OCI-LY1 (cell line): Measurements from ENCODE around the gene SH3RF3.

Source experiments
- H2AFZ ChIP-seq: fragments of 200-600 bp; sonication (generic), shearing (Covaris generic); 2 replicates; pipeline ENCODE4 v1.6.0; 2014; ENCODE audit warnings: antibody characterized with exemption, mild to moderate bottlenecking, low read length
- H3F3A ChIP-seq: fragments of 200-600 bp; sonication (generic), shearing (Covaris generic); 2 replicates; pipeline ENCODE4 v1.6.0; 2014; ENCODE audit warnings: mild to moderate bottlenecking, antibody characterized with exemption, low read length, moderate library complexity; ENCODE audit not compliant: insufficient read depth
- H3K27ac ChIP-seq: fragments of 200-600 bp; sonication (generic); 2 replicates; pipeline ENCODE4 v1.5.1; 2014; ENCODE audit warnings: low read length, mixed run types, mild to moderate bottlenecking, low read depth; ENCODE audit not compliant: poor library complexity, severe bottlenecking
- H3K27me3 ChIP-seq: fragments of 200-600 bp; sonication (generic); 2 replicates; pipeline ENCODE4 v1.6.0; 2014; ENCODE audit warnings: antibody characterized with exemption, mild to moderate bottlenecking, low read length, moderate library complexity; ENCODE audit not compliant: insufficient read depth
- H3K36me3 ChIP-seq: fragments of 200-600 bp; sonication (generic); 2 replicates; pipeline ENCODE4 v1.6.1; 2014; ENCODE audit warnings: mild to moderate bottlenecking, antibody characterized with exemption, low read length, moderate library complexity, mixed read lengths; ENCODE audit not compliant: insufficient read depth
- H3K4me1 ChIP-seq: fragments of 200-600 bp; sonication (generic); 2 replicates; pipeline ENCODE4 v1.5.1; 2014; ENCODE audit warnings: mild to moderate bottlenecking, low read length, moderate library complexity; ENCODE audit not compliant: insufficient read depth, severe bottlenecking
- H3K4me2 ChIP-seq: fragments of 200-600 bp; sonication (generic), shearing (Covaris generic); 2 replicates; pipeline ENCODE4 v1.6.1; 2014; ENCODE audit warnings: low read length
- H3K4me3 ChIP-seq: fragments of 200-600 bp; sonication (generic); 2 replicates; pipeline ENCODE4 v1.5.1; 2014; ENCODE audit warnings: low read length, low read depth, mild to moderate bottlenecking, mixed read lengths; ENCODE audit not compliant: poor library complexity, severe bottlenecking
- H3K79me2 ChIP-seq: fragments of 200-600 bp; shearing (Covaris generic); 2 replicates; pipeline ENCODE4 v1.6.1; 2016; ENCODE audit warnings: mixed run types, low read length, mixed read lengths; ENCODE audit not compliant: insufficient read depth
- H3K9ac ChIP-seq: fragments of 200-600 bp; sonication (generic), shearing (Covaris generic); 2 replicates; pipeline ENCODE4 v1.6.1; 2014; ENCODE audit warnings: mild to moderate bottlenecking, low read length, mixed read lengths
- H3K9me2 ChIP-seq: fragments of 200-600 bp; sonication (generic), shearing (Covaris generic); 2 replicates; pipeline ENCODE4 v1.6.1; 2014; ENCODE audit warnings: low read depth, mild to moderate bottlenecking, low read length, mixed read lengths
- H3K9me3 ChIP-seq: fragments of 200-600 bp; shearing (Covaris generic); 2 replicates; pipeline ENCODE4 v1.6.1; 2014; ENCODE audit warnings: low read length, mixed read lengths
- H4K20me1 ChIP-seq: fragments of 200-600 bp; sonication (generic), shearing (Covaris generic); 2 replicates; pipeline ENCODE4 v1.6.0; 2016; ENCODE audit warnings: mild to moderate bottlenecking, low read length; ENCODE audit not compliant: insufficient read depth
- CTCF ChIP-seq: fragments of 200-600 bp; sonication (generic), shearing (Covaris generic); IDR thresholded peaks from 2 replicates; pipeline ENCODE4 v1.5.1; 2017; ENCODE audit warnings: mild to moderate bottlenecking, antibody characterized with exemption, low read length, moderate library complexity, mixed read lengths
- EZH2 ChIP-seq: fragments of 200-600 bp; sonication (generic), shearing (Covaris generic); IDR thresholded peaks from 2 replicates; pipeline ENCODE4 v1.8.0; 2017; ENCODE audit warnings: borderline replicate concordance, mixed run types, mild to moderate bottlenecking, antibody characterized with exemption, low read length, moderate library complexity, mixed read lengths

Gene SH3RF3

GRCh38 chr2:109098251-109098920, 30.6 kb upstream of the SH3RF3 start:
- Histone ChIP-seq H3K27ac (no peak overlapping the region), H3K4me3 (no peak overlapping the region), H3K9me2 (no peaks in the 10 kb centered on the region), H3K79me2 (no peaks in the 10 kb centered on the region), H3K4me1 (no peaks in the 10 kb centered on the region), H2AFZ (no peak overlapping the region), H3K9me3 (no peaks in the 10 kb centered on the region), H3K27me3 (no peaks in the 10 kb centered on the region), H3F3A (no peaks in the 10 kb centered on the region), H3K4me2 (no peak overlapping the region), H3K36me3 (no peaks in the 10 kb centered on the region), H3K9ac (no peak overlapping the region), H4K20me1 (no peaks in the 10 kb centered on the region)
- TF ChIP-seq CTCF (no peak), EZH2 (no peak)

- no peaks in the 10 kb centered on the region for H3F3A ChIP-seq
- no peaks in the 10 kb centered on the region for H3K27me3 ChIP-seq
- H3K9me3 ChIP-seq = no peaks in the 10 kb centered on the region
- no peaks in the 10 kb centered on the region for H4K20me1 ChIP-seq
- no peak overlapping the region for H3K4me2 ChIP-seq
- no peaks in the 10 kb centered on the region for H3K36me3 ChIP-seq
- H3K9ac ChIP-seq = no peak overlapping the region
- H3K4me3 ChIP-seq = no peak overlapping the region
- no peaks in the 10 kb centered on the region for H3K79me2 ChIP-seq
- TF ChIP-seq CTCF = no peak
- TF ChIP-seq EZH2 = no peak
- no peaks in the 10 kb centered on the region for H3K4me1 ChIP-seq
- H3K9me2 ChIP-seq = no peaks in the 10 kb centered on the region
- no peak overlapping the region for H2AFZ ChIP-seq
- H3K27ac ChIP-seq = no peak overlapping the region
Measured at GRCh38 chr2:109098921-109099273, 30.1 kb upstream of the SH3RF3 start.

DNA sequence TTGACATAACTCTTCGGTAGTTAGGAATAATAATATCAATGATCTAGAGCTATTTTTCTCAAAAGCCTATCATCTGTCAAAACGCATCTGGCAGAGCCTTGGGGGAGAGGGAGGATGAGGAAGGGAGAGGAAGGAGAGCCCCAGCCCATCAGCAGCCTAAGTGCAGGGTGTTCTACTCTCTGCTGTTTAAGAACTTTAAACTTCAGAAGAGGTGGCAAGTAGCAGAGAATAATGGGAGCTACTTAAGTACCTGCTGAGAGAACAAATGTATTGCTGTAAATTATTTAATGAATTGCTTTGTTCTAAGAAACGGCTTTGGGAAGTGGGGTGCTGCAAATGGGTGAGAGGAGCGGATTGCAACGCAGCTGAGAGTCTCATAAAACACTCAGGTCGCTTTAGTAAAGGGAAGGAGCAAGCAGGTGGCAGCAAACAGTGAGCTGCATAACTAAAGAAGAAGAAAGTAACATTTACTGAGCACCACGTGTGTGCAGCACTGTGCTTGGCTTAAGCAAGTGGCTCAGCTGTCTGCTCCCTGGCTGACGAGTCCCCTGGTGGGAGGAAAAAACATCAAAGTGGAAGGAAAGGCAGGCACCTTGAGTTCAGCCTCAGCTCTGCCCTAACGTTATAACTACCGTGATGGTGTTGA, 26.3 kb upstream of the SH3RF3 start:
- H3K4me2 ChIP-seq = no peak overlapping the region

More for the DNA sequence above, 26.3 kb upstream of the SH3RF3 start:
- no peak overlapping the region for H3K9ac ChIP-seq
- H3K9me3 ChIP-seq = no peaks in the 10 kb centered on the region
- TF ChIP-seq EZH2 (no peak), CTCF (no peak)
- no peak overlapping the region for H2AFZ ChIP-seq
- no peaks in the 10 kb centered on the region for H3K36me3 ChIP-seq
- no peaks in the 10 kb centered on the region for H3K27me3 ChIP-seq
- H3F3A ChIP-seq = no peaks in the 10 kb centered on the region
- no peaks in the 10 kb centered on the region for H3K9me2 ChIP-seq
- no peak overlapping the region for H3K27ac ChIP-seq
- no peaks in the 10 kb centered on the region for H4K20me1 ChIP-seq
- H3K4me1 ChIP-seq = no peaks in the 10 kb centered on the region
- no peak overlapping the region for H3K4me3 ChIP-seq
- no peaks in the 10 kb centered on the region for H3K79me2 ChIP-seq
